Parathyroid adenoma (tissue), 2 donors: ENCODE data around the gene ZNF750.

Source experiments
- H2AFZ ChIP-seq: fragments of 300-600 bp; sonication (generic); one replicate; pipeline ENCODE4 v1.7.0; 2017; ENCODE audit warnings: antibody characterized with exemption, mild to moderate bottlenecking
- H3K27ac ChIP-seq: fragments of 300-600 bp; sonication (generic); one replicate; pipeline ENCODE4 v1.7.0; 2017
- H3K27me3 ChIP-seq: fragments of 300-600 bp; sonication (generic); one replicate; pipeline ENCODE4 v1.7.0; 2017; ENCODE audit warnings: low read length; ENCODE audit not compliant: control insufficient read depth, insufficient read depth
- H3K36me3 ChIP-seq: fragments of 300-600 bp; sonication (generic); one replicate; pipeline ENCODE4 v1.7.0; 2017; ENCODE audit warnings: low read length; ENCODE audit not compliant: control insufficient read depth, insufficient read depth
- H3K4me1 ChIP-seq: fragments of 300-600 bp; sonication (generic); one replicate; pipeline ENCODE4 v1.7.0; 2017; ENCODE audit warnings: control low read depth
- H3K4me2 ChIP-seq: fragments of 300-600 bp; sonication (generic); one replicate; pipeline ENCODE4 v1.7.0; 2017; ENCODE audit warnings: low read length
- H3K4me3 ChIP-seq: fragments of 300-600 bp; sonication (generic); one replicate; pipeline ENCODE4 v1.7.0; 2017; ENCODE audit warnings: low read depth, low read length
- H3K79me2 ChIP-seq: fragments of 300-600 bp; sonication (generic); one replicate; pipeline ENCODE4 v1.7.0; 2017; ENCODE audit warnings: control low read depth
- H3K9ac ChIP-seq: fragments of 300-600 bp; sonication (generic); one replicate; pipeline ENCODE4 v1.7.0; 2017; ENCODE audit warnings: mild to moderate bottlenecking
- H3K9me3 ChIP-seq: fragments of 300-600 bp; sonication (generic); one replicate; pipeline ENCODE4 v1.7.0; 2017; ENCODE audit warnings: low read length; ENCODE audit not compliant: control insufficient read depth
- TF ChIP-seq, protein P1 (sequence below): fragments of 300-600 bp; sonication (generic); IDR thresholded peaks from one replicate; pipeline ENCODE4 v1.7.0; 2017; ENCODE audit warnings: antibody characterized with exemption, mild to moderate bottlenecking
- donor health status: primary hyperparathyroidism.

Gene ZNF750

DNA sequence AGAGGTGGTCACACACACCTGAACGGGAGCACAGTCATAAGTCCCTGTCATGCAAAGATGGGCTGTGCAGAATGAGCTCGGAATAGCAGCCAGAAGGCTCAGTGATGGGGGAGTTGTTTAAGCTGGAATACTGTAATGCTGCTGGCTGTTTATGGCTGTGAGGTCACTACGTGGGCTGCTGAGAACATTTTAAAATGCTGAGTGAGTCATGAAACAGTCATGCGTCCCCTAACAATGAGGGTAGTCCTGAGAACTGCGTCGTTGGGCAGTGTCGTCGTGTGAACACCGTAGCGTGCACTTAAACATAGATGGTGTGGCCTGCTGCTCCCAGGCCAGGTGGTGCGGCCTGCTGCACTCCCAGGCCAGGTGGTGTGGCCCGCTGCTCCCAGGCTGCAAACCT is 48.3 kb downstream of the ZNF750 start:
- Histone ChIP-seq H3K4me3 (no peak overlapping the region), H2AFZ (no peak overlapping the region), H3K36me3 (no peaks in the 10 kb centered on the region), H3K9ac (no peak overlapping the region), H3K27me3 (no peaks in the 10 kb centered on the region), H3K4me1 (peaks cover 2% of the 10 kb centered on the region), H3K9me3 (no peaks in the 10 kb centered on the region), H3K27ac (no peak overlapping the region), H3K79me2 (peaks cover 39% of the 10 kb centered on the region), H3K4me2 (no peak overlapping the region)
- TF ChIP-seq, protein P1, sequence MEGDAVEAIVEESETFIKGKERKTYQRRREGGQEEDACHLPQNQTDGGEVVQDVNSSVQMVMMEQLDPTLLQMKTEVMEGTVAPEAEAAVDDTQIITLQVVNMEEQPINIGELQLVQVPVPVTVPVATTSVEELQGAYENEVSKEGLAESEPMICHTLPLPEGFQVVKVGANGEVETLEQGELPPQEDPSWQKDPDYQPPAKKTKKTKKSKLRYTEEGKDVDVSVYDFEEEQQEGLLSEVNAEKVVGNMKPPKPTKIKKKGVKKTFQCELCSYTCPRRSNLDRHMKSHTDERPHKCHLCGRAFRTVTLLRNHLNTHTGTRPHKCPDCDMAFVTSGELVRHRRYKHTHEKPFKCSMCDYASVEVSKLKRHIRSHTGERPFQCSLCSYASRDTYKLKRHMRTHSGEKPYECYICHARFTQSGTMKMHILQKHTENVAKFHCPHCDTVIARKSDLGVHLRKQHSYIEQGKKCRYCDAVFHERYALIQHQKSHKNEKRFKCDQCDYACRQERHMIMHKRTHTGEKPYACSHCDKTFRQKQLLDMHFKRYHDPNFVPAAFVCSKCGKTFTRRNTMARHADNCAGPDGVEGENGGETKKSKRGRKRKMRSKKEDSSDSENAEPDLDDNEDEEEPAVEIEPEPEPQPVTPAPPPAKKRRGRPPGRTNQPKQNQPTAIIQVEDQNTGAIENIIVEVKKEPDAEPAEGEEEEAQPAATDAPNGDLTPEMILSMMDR, result no peak

DNA sequence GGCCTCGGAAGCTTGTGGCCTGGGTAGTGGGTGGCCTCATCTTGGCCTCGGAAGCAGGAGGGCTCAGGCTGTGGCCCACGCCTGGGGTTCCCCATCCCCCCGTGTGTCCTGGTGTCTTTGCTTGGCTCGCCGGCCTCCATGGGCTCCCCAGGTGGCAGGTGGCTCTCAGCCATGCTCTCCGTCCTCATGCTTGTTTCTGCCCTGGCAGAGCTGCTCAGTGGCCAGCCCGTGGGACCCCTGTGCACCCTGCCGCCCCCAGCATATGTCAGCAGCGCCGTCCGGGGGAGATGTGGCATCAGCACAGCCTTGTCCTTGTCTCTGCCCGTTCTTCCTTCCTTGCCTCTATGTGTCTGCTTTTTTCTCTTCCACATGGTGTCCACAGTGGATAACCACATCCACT is 49.4 kb downstream of the ZNF750 start:
- no peaks in the 10 kb centered on the region for H3K27me3 ChIP-seq
- TF ChIP-seq, protein P1, result no peak
- H3K27ac ChIP-seq, result no peak overlapping the region
- no peaks in the 10 kb centered on the region for H3K36me3 ChIP-seq
- no peak overlapping the region for H3K9ac ChIP-seq
- no peak overlapping the region for H3K4me3 ChIP-seq
- no peak overlapping the region for H2AFZ ChIP-seq
- H3K4me1 ChIP-seq, result peaks cover 2% of the 10 kb centered on the region
- no peak overlapping the region for H3K4me2 ChIP-seq
- peaks cover 46% of the 10 kb centered on the region for H3K79me2 ChIP-seq
- no peaks in the 10 kb centered on the region for H3K9me3 ChIP-seq

DNA sequence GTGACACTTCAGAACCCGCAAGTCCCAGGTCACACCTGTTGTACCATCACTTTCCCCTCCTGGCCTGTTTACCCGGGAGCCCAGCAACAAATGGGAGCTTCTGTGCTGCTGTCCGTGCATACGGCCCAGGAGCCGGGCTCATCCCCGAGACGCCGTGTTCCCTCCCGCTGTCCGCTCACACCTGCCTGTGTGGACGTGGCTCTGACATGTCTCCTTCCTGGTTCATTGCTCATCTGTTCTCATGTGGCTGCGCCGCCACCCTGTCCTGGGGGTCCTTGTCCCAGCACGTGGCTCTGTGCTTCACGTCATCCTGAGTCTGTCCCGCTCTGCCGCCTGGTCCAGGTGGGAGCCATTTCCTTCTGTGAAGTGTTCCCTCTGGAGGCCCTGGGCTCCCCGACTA is 50.0 kb downstream of the ZNF750 start:
- H3K4me3 ChIP-seq, result no peak overlapping the region
- no peak overlapping the region for H3K27ac ChIP-seq
- H3K4me1 ChIP-seq, result peaks cover 2% of the 10 kb centered on the region
- TF ChIP-seq, protein P1, result no peak
- H3K9me3 ChIP-seq, result no peaks in the 10 kb centered on the region
- H3K79me2 ChIP-seq, result peaks cover 46% of the 10 kb centered on the region
- no peak overlapping the region for H2AFZ ChIP-seq
- no peak overlapping the region for H3K4me2 ChIP-seq
- H3K27me3 ChIP-seq, result no peaks in the 10 kb centered on the region
- no peak overlapping the region for H3K9ac ChIP-seq
- no peaks in the 10 kb centered on the region for H3K36me3 ChIP-seq

DNA sequence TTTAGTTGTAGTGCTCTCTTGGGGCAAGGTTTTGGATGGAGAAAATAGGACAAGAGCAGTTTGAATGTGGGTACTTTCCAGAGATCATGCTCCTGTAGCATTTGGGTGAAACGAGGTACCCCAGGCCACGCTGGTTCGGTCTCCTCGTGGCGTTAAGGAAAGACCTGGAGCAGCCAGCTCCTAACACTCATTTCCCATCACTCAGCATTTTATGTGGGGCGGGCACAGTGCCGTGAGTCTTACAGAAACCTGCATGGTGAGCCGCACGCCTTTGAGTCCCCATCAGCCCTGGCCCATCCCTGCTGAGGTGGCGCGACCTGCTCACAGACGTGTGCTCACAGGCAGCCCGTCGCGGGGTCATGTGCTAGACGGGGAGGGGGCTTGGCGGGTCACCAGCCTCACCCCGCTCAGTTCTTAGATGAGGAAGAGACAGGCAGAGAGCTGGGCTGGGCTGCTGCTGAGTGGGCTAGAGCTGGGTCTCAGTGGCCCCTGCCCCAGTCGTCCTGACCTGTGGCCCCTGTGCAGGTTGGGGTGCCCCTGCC is 50.7 kb downstream of the ZNF750 start:
- Histone ChIP-seq H3K27me3 (no peaks in the 10 kb centered on the region), H3K27ac (no peak overlapping the region), H2AFZ (no peak overlapping the region), H3K9me3 (no peaks in the 10 kb centered on the region), H3K4me2 (no peak overlapping the region), H3K4me3 (no peak overlapping the region), H3K4me1 (peaks cover 2% of the 10 kb centered on the region), H3K9ac (no peak overlapping the region), H3K79me2 (peaks cover 46% of the 10 kb centered on the region), H3K36me3 (no peaks in the 10 kb centered on the region)
- TF ChIP-seq, protein P1, result no peak
